MCF 10A (cell line): ENCODE data around the gene RASGEF1C. TPM values are rescaled to one million over a fixed set of nuclear protein-coding genes. Genes with fewer than 3 reads are reported as not detected.

ENCODE experiments used
- BruUV-seq: library from RNA; stranded (reverse); fragments of 400-500 nt; replicated peaks from 2 replicates; lab custom pipeline; 2021; lab: Mats Ljungman, UMichigan
- CTCF ChIA-PET: fragments of 300-600 bp; sonication (Branson Sonifier 250); formaldehyde crosslinking; extraction: SDS; loops from one replicate; lab custom pipeline; 2021; ENCODE audit warnings: antibody characterized with exemption, inconsistent platforms; lab: Yijun Ruan, JAX
- POLR2A ChIA-PET: fragments of 300-600, 350-650 bp; sonication (Branson Sonifier 250); formaldehyde crosslinking; extraction: SDS; loops from one replicate; lab custom pipeline; 2020; ENCODE audit warnings: antibody characterized with exemption, inconsistent platforms; lab: Yijun Ruan, JAX
- DNase-seq: peaks from one replicate; pipeline ENCODE4 v3.0.0-alpha.2; 2018; ENCODE audit not compliant: unreplicated experiment
- H3K27ac Mint-ChIP-seq: one replicate; pipeline ENCODE4 v1.8.0; 2022; ENCODE audit warnings: mild to moderate bottlenecking, low read depth, mixed read lengths; ENCODE audit not compliant: unreplicated experiment
- H3K27me3 Mint-ChIP-seq: one replicate; pipeline ENCODE4 v1.8.0; 2022; ENCODE audit warnings: mixed read lengths; ENCODE audit not compliant: insufficient read depth, unreplicated experiment
- H3K36me3 Mint-ChIP-seq: one replicate; pipeline ENCODE4 v1.8.0; 2022; ENCODE audit warnings: mild to moderate bottlenecking, moderate library complexity, mixed read lengths; ENCODE audit not compliant: insufficient read depth, unreplicated experiment
- H3K4me1 Mint-ChIP-seq: one replicate; pipeline ENCODE4 v1.8.0; 2022; ENCODE audit warnings: mixed read lengths; ENCODE audit not compliant: insufficient read depth, unreplicated experiment
- H3K4me3 Mint-ChIP-seq: one replicate; pipeline ENCODE4 v1.8.0; 2022; ENCODE audit warnings: mild to moderate bottlenecking, moderate library complexity, mixed read lengths; ENCODE audit not compliant: unreplicated experiment
- H3K9me3 Mint-ChIP-seq: one replicate; pipeline ENCODE4 v1.8.0; 2022; ENCODE audit warnings: mixed read lengths; ENCODE audit not compliant: unreplicated experiment
- intact Hi-C: fragments of 100-400 bp; cut with micrococcal nuclease; formaldehyde crosslinking; loops from 2 replicates; pipeline ENCODE4 v1.14.1; 2022
- total RNA-seq: library from RNA; stranded (reverse); gene quantifications from 2 replicates; pipeline ENCODE4 v1.2.3, GENCODE V29; 2022
- TF ChIP-seq, protein P1 (sequence below): fragments of 200-600 bp; IDR thresholded peaks from one replicate; pipeline ENCODE4 v1.8.0; 2022; ENCODE audit warnings: antibody characterized with exemption, mild to moderate bottlenecking; ENCODE audit not compliant: unreplicated experiment

The RASGEF1C gene
- total RNA-seq, 1 experiment from 2014 or later = not detected

- POLR2A ChIA-PET = interaction anchor here (0.6 kb wide), 2 partner anchors 22 to 261 kb away, joined by 3 read pairs; no protein-coding TSS in a partner anchor
- CTCF ChIA-PET = interaction anchor here (0.5 kb wide), 1 partner anchor 48 kb away, joined by 3 read pairs; no protein-coding TSS in a partner anchor
- no peak overlapping the region for H3K4me3 Mint-ChIP-seq
- BruUV-seq = no TSS peak
- no peak overlapping the region for H3K27ac Mint-ChIP-seq
- H3K27me3 Mint-ChIP-seq = peaks cover 23% of the 10 kb centered on the region
- intact Hi-C loops = no loop called here
- DNase-seq = no peak
- TF ChIP-seq, protein P1, sequence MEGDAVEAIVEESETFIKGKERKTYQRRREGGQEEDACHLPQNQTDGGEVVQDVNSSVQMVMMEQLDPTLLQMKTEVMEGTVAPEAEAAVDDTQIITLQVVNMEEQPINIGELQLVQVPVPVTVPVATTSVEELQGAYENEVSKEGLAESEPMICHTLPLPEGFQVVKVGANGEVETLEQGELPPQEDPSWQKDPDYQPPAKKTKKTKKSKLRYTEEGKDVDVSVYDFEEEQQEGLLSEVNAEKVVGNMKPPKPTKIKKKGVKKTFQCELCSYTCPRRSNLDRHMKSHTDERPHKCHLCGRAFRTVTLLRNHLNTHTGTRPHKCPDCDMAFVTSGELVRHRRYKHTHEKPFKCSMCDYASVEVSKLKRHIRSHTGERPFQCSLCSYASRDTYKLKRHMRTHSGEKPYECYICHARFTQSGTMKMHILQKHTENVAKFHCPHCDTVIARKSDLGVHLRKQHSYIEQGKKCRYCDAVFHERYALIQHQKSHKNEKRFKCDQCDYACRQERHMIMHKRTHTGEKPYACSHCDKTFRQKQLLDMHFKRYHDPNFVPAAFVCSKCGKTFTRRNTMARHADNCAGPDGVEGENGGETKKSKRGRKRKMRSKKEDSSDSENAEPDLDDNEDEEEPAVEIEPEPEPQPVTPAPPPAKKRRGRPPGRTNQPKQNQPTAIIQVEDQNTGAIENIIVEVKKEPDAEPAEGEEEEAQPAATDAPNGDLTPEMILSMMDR = no peak
- peaks cover 7% of the 10 kb centered on the region for H3K4me1 Mint-ChIP-seq
- no peaks in the 10 kb centered on the region for H3K36me3 Mint-ChIP-seq
- no peaks in the 10 kb centered on the region for H3K9me3 Mint-ChIP-seq
Observed at GRCh38 chr5:180175015-180175431, 34.0 kb downstream of the RASGEF1C start.

GRCh38 chr5:180174587-180174972 is 34.4 kb downstream of the RASGEF1C start:
- H3K27ac Mint-ChIP-seq = no peak overlapping the region
- ChIA-PET POLR2A (no interaction called here), CTCF (interaction anchor here (0.5 kb wide), 1 partner anchor 48 kb away, joined by 3 read pairs; no protein-coding TSS in a partner anchor)
- DNase-seq = no peak
- H3K9me3 Mint-ChIP-seq = no peaks in the 10 kb centered on the region
- H3K4me1 Mint-ChIP-seq = peaks cover 7% of the 10 kb centered on the region
- BruUV-seq = no TSS peak
- intact Hi-C loops = no loop called here
- H3K36me3 Mint-ChIP-seq = no peaks in the 10 kb centered on the region
- H3K27me3 Mint-ChIP-seq = peaks cover 19% of the 10 kb centered on the region
- TF ChIP-seq, protein P1 = no peak
- no peak overlapping the region for H3K4me3 Mint-ChIP-seq

GRCh38 chr5:180173875-180174586 is 35.0 kb downstream of the RASGEF1C start:
- no peaks in the 10 kb centered on the region for H3K36me3 Mint-ChIP-seq
- intact Hi-C loops = no loop called here
- no peak overlapping the region for H3K4me3 Mint-ChIP-seq
- CTCF ChIA-PET = interaction anchor here (0.5 to 0.7 kb wide), 2 partner anchors 47 to 62 kb away, joined by 3 read pairs; no protein-coding TSS in a partner anchor
- POLR2A ChIA-PET = no interaction called here
- TF ChIP-seq, protein P1 = no peak
- H3K27me3 Mint-ChIP-seq = peaks cover 13% of the 10 kb centered on the region
- H3K27ac Mint-ChIP-seq = no peak overlapping the region
- no TSS peak for BruUV-seq
- H3K9me3 Mint-ChIP-seq = no peaks in the 10 kb centered on the region
- peaks cover 7% of the 10 kb centered on the region for H3K4me1 Mint-ChIP-seq
- DNase-seq = no peak

DNA sequence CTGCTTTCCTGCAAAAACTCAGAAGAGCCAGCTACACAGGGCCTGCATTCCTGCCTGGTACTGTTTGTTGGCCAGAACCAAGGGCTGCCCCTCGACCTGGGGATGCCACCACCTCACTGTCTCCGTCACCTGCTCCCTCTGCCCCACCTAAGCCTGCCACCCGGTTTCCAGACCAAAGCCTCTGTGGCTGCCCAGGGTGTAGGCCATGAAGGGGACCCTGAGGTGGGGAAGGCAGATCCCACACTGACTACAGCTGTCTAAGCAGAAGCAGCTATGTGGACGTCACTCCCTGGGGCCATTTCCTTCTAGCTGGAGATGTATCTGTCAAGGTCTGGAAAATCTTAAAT is 35.8 kb downstream of the RASGEF1C start:
- TF ChIP-seq, protein P1 = no peak
- no peak for DNase-seq
- Mint-ChIP-seq H3K27ac (no peak overlapping the region), H3K27me3 (peaks cover 7% of the 10 kb centered on the region), H3K4me3 (no peak overlapping the region), H3K36me3 (no peaks in the 10 kb centered on the region), H3K4me1 (peaks cover 7% of the 10 kb centered on the region), H3K9me3 (no peaks in the 10 kb centered on the region)
- intact Hi-C loops = no loop called here
- no TSS peak for BruUV-seq
- CTCF ChIA-PET = no interaction called here
- POLR2A ChIA-PET = no interaction called here
